ENCODE data around the gene ASTL. TPM values are rescaled to one million over a fixed set of nuclear protein-coding genes. Genes with fewer than 3 reads are reported as not detected.

Gene ASTL
- polyA plus RNA-seq (2011; rRNA removed) (not detected in 2 replicates), polyA minus RNA-seq (2011; rRNA and poly(A)+ RNA removed) (not detected in 2 replicates)

DNA sequence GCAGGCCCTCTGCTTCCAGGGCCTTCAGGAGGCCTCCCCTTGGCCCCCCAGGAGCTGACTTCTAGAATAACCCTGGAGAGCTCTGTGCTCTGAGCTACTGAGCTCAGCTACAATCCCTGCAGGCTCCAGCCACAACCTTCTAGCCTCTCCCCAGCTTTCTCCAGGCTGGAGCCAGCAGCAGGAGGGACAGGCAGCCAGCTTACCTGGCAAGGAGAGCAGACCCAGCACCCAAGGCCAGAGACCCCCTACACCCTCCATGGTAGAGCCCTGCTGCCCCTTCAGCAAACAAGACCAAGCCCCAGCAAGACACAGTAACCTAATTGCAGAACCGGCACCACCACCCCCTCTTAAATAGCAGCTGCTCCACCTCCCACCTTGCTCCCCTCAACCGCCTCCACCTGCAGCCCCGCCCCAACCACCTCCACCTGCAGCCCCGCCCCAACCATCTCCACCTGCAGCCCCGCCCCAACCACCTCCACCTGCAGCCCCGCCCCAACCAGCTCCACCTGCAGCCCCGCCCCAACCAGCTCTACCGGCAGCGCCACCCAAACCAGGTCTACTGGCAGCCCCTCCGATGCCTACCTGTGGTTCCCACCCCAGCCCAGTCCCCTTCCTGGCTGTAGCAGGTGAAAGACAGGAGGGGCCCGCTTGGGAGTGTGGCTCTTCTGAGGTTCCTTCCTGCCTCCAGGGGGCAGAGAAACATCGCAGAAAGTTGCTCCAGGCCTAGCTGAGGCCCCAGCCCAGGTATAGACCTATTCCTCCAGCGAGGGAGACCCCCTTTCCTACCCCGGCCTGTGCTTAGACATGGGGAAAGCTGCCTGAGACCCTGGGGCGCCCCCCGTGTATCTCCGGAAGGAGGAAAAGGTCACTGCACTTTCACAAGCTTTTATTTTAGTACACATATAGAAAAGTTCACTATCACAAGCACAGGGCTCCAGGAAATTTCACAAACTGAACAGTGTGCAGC lies at the start of gene ASTL:
Gene ASTL, minus strand, starts transcription at position 324 of the 967 bp plus-strand sequence. Its CDS starts 66 bp downstream, at position 258.
- no peak for DNase-seq (ENCODE audit: low read depth)
- Histone ChIP-seq H3K4me3 (ENCODE audit: low read depth, low read length) (no peak within 1 kb of the TSS), H3K27me3 (ENCODE audit: control insufficient read depth, insufficient read depth, low read length) (peaks cover 2% of the 10 kb centered on the region; the same call in 1 of the 2 replicates), H3K36me3 (ENCODE audit: control insufficient read depth, insufficient read depth, low read length) (no peaks in the 10 kb centered on the region)
- ChIA-PET CTCF (interaction anchor here (0.6 to 8.8 kb wide), 28 partner anchors 8 to 409 kb away, joined by 3 to 121 read pairs (median 5); partner anchors contain the start of genes ADRA2B, CIAO1, NEURL3 and SNRNP200), POLR2A (no interaction called here)
- TF ChIP-seq, protein P1, sequence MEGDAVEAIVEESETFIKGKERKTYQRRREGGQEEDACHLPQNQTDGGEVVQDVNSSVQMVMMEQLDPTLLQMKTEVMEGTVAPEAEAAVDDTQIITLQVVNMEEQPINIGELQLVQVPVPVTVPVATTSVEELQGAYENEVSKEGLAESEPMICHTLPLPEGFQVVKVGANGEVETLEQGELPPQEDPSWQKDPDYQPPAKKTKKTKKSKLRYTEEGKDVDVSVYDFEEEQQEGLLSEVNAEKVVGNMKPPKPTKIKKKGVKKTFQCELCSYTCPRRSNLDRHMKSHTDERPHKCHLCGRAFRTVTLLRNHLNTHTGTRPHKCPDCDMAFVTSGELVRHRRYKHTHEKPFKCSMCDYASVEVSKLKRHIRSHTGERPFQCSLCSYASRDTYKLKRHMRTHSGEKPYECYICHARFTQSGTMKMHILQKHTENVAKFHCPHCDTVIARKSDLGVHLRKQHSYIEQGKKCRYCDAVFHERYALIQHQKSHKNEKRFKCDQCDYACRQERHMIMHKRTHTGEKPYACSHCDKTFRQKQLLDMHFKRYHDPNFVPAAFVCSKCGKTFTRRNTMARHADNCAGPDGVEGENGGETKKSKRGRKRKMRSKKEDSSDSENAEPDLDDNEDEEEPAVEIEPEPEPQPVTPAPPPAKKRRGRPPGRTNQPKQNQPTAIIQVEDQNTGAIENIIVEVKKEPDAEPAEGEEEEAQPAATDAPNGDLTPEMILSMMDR (IDR thresholded peaks at IDR 0.05; ENCODE audit: insufficient read depth, low read depth, low read length): peak; percentile 74

DNA sequence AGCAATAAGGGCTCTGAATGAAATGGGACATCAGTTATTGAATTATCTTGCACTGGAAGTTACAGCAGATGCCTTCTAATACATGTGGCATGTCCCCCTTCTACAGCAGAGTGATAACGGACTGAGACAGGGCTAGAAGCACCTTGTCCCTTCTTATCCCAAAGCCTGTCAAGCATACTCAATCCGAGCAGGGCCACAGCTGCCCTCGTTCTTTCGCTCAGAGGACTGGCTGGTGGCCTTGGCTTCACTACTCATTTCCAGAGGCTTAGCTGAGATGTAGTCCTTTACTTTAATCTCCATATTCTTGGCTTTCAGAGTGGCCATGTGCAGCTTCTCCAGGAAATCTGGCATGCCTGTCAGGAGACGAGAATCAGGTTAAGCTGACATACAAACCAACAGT lies 48.3 kb upstream of the ASTL start:
- ChIA-PET POLR2A (no interaction called here), CTCF (interaction anchor here (0.7 to 7.0 kb wide), 2 partner anchors 12 to 31 kb away, joined by 3 to 39 read pairs; no protein-coding TSS in a partner anchor)
- Histone ChIP-seq H3K4me3 (ENCODE audit: low read depth, low read length) (no peak overlapping the region), H3K36me3 (ENCODE audit: control insufficient read depth, insufficient read depth, low read length) (peaks cover 21% of the 10 kb centered on the region), H3K27me3 (ENCODE audit: control insufficient read depth, insufficient read depth, low read length) (no peaks in the 10 kb centered on the region)
- no peak for DNase-seq (ENCODE audit: low read depth)
- TF ChIP-seq, protein P1 (IDR thresholded peaks at IDR 0.05; ENCODE audit: insufficient read depth, low read depth, low read length): no peak

DNA sequence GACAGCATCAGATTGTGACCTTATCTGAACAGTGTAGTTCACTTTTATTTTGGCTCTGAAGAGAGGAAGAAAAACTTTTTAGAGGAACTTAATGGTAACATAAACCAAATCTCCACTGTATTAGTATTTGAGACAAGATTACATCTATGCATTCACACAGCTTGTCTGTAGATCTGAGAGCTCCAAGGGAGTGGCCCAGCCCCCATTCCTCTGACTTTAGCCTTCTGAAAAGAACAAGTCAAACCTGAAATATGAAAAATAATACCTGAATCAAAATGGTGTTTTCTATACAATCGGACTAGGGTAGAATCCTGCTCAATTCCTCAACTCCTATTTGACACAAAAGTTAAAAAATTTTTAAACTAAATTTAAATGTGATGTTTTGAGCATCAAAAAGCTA lies 47.2 kb upstream of the ASTL start:
- Histone ChIP-seq H3K36me3 (ENCODE audit: control insufficient read depth, insufficient read depth, low read length) (peaks cover 17% of the 10 kb centered on the region), H3K27me3 (ENCODE audit: control insufficient read depth, insufficient read depth, low read length) (no peaks in the 10 kb centered on the region), H3K4me3 (ENCODE audit: low read depth, low read length) (no peak overlapping the region)
- TF ChIP-seq, protein P1 (IDR thresholded peaks at IDR 0.05; ENCODE audit: insufficient read depth, low read depth, low read length): no peak
- ChIA-PET POLR2A (no interaction called here), CTCF (interaction anchor here (7.0 kb wide), 1 partner anchor 11 kb away, joined by 39 read pairs; no protein-coding TSS in a partner anchor)
- no peak for DNase-seq (ENCODE audit: low read depth)

DNA sequence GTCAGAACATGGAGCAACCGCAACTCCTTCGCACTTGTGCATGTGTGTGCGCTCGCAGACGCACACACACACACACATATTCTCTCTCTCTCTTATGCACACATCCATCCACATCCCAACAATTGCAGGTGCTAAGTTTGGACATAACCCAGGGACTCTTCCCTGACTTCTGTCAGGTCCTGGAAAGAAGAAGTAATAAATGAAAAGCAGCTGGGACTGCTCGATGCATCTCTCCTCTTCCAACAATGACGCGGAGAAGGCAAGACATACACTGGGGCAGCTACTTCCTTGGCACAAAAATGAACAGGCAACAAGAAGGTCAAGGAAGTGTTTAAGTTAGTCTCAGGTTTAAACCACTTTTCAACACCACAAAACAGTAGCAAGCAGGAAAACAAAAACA lies 46.7 kb upstream of the ASTL start:
- ChIA-PET CTCF (interaction anchor here (7.0 kb wide), 1 partner anchor 11 kb away, joined by 39 read pairs; no protein-coding TSS in a partner anchor), POLR2A (no interaction called here)
- no peak for DNase-seq (ENCODE audit: low read depth)
- H3K36me3 ChIP-seq (ENCODE audit: control insufficient read depth, insufficient read depth, low read length): peaks cover 17% of the 10 kb centered on the region
- H3K27me3 ChIP-seq (ENCODE audit: control insufficient read depth, insufficient read depth, low read length): no peaks in the 10 kb centered on the region
- TF ChIP-seq, protein P1 (IDR thresholded peaks at IDR 0.05; ENCODE audit: insufficient read depth, low read depth, low read length): no peak
- no peak overlapping the region for H3K4me3 ChIP-seq (ENCODE audit: low read depth, low read length)

DNA sequence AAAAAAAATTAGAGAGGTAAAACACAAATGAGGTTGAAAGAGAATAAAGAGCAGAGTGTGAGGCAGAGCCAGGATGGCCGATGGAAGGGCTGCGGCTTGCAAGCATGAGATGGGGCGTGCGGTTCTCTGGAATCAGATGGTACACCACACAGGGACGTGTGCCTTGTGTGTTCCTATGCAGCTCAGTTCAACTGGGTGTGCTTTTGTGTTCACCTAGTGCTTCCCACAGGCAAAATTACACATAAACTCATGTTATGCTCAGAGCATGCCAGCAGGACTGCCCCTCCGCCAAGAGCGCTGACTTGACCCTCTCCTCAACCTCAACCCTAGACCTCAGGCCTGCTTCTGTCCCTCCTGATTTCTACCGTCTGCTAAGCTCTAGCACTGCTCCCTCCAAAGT lies 45.9 kb upstream of the ASTL start:
- DNase-seq (ENCODE audit: low read depth): no peak
- Histone ChIP-seq H3K4me3 (ENCODE audit: low read depth, low read length) (no peak overlapping the region), H3K36me3 (ENCODE audit: control insufficient read depth, insufficient read depth, low read length) (peaks cover 17% of the 10 kb centered on the region), H3K27me3 (ENCODE audit: control insufficient read depth, insufficient read depth, low read length) (no peaks in the 10 kb centered on the region)
- TF ChIP-seq, protein P1 (IDR thresholded peaks at IDR 0.05; ENCODE audit: insufficient read depth, low read depth, low read length): no peak
- ChIA-PET POLR2A (no interaction called here), CTCF (interaction anchor here (1.0 to 7.0 kb wide), 2 partner anchors 10 to 77 kb away, joined by 3 to 39 read pairs; no protein-coding TSS in a partner anchor)
